ENCODE measurements around the gene SUPT3H.
"Not testable (repeated sequence)": the region's sequence is repeated elsewhere in the genome, so short reads cannot be mapped to it uniquely, and the experiment has no call there.

Gene SUPT3H

DNA sequence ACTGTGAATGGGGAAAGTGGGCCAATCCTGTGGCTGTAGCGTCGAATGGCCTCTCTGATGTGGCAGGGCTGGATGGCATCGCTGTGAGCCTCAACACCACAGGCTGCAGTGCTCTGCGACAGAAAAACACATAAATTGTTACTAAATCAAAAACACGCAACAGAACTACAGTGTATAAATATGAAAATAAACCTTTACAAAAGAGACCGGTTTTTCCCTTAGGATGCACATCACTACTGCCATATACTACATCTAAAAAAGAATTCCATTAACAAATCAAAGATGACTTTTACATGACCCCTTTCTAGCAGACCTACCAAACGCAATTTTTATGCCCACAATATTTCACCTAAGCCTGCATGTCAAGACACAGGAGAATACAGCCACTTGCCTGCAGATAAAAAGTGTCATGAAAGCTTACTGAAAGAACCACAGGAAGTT is 445.1 kb downstream of the SUPT3H start:
- DNase-seq, result no peak

GRCh38 chr6:44931385-44931784 is 446.3 kb downstream of the SUPT3H start:
- no peak for DNase-seq

DNA sequence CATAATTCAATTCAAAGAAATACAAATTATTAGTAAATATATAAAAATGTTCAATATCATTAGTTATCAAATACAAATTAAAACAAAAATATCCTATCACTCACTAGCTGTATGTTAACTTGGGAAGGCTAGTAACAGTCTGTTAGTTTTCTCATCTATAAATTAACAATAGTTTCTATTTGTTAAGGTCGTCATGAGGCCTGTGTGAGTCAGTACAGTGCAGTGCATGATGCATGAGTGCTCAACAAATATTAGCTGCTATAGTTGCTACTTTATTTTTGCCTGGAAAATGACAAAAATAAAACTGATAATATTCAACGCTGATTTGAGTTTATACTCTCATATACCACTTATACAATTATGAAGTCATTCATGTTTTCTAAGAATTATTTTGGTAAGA is 451.2 kb downstream of the SUPT3H start:
- DNase-seq, result no peak

DNA sequence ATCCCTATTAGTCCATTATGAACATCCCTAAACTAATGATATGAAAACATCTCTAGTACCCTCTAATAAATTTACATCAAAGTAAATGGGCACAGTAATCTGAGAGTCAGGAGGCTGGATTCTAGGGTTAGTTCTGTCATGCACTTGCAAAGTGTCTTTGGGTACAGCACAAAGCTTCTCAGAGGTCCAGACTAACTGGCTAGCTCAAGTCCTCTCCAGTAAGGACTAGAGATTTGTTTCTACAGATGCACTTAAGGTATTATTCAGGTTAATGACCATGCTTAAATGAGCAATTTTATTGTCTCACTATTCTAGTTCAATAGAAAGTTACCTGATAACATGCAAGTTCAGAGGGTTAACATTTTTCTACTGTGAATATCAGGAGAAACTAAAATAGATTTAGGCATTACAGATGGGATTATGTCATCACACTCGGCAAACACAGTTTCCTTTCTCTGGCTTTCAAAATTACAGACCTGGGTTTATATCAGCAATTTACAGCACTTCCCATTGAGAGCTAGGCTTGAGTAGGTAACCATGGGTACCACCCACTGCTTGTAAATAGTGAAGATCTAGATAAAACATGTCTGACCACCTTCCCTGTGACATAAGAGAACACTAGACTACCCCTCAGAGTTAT is 452.5 kb downstream of the SUPT3H start:
- DNase-seq, result no peak

DNA sequence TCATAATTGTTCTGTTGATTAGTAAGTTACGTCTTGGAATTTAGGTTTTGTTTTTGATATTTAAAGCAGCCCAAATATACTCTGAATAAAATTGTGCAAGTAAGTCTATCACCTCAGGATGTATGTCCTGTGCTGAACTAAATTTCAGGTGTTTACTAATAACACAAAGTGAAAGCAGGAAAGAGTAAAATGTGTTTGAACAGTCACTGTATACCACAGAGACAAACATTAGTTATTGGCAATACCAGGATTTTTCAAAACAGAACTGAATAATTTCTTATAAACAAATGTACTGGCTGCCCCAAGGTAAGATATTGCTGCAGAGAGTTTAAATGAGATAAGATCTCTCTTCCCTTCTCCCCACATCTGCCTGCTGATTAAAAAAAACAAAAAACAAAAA is 454.3 kb downstream of the SUPT3H start:
- DNase-seq, result no peak

DNA sequence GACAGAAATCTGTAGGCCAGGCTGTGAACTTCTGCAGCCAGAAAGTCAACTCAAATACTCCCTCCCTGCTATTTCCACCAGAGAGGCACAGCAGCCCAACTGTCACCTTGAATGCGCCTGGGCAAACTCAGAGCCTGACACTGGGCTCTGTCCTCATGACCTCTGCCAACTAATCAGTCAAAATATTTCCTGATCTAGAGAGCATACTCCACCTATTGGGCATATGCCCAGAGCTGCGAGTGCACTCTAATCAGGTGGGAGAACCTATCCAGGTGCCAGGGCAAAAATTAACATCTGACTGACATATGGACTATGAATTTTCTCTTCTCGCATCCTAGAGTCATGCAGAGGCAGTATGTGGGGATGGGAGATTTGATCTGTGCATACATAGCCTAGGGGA is 455.9 kb downstream of the SUPT3H start:
- peak; percentile 45 for DNase-seq

DNA sequence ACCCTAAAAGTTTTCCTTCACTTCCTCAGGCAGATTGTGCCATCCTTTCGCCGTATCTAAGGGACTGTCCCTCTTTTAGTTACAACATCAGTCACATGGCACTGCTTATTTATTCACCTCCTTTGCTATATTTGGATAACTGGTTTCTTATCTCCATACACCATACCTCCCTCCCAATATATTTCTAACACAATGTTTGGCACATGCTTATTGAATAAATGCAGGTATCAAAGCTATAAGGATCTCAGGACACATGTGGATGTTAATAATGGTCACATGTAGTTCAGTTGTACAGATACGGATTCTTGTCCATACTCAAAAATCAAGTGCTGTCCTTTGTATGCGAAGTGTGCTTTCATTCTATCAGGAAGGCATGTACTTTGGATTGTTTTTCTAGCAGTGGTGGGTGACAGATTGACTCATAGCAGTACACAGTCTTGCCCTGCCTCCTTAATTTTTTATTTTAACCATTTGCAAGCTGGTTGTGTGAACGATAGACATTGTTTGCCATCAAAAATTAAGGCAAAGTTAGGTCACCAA is 456.7 kb downstream of the SUPT3H start:
- no peak for DNase-seq

GRCh38 chr6:44918671-44919296 is 458.9 kb downstream of the SUPT3H start:
- no peak for DNase-seq

GRCh38 chr6:44917430-44917829 is 460.3 kb downstream of the SUPT3H start:
- no peak for DNase-seq

- DNase-seq, result no peak
Measured at GRCh38 chr6:44915111-44915510, 462.6 kb downstream of the SUPT3H start.

- no peak for DNase-seq
Measured at GRCh38 chr6:44914141-44914540, 463.6 kb downstream of the SUPT3H start.

DNA sequence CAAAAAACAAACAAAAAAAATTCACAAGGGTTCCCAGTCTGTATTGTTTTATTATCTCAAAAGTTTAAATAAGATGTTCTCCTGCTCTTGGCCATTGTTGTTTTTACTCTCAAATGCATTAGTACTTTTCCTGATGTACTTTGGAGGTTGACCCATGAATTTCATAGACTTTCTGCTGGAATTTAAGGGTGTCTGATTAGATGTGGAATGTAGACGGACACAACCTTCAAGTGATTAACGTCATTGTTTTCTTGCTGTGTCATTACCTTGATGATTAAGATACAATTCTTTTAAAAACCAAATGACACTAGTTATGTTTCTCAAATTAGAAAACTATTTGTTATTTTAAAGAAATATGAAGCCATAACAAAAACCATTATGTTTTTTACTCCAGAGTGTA is 471.0 kb downstream of the SUPT3H start:
- DNase-seq, result no peak

DNA sequence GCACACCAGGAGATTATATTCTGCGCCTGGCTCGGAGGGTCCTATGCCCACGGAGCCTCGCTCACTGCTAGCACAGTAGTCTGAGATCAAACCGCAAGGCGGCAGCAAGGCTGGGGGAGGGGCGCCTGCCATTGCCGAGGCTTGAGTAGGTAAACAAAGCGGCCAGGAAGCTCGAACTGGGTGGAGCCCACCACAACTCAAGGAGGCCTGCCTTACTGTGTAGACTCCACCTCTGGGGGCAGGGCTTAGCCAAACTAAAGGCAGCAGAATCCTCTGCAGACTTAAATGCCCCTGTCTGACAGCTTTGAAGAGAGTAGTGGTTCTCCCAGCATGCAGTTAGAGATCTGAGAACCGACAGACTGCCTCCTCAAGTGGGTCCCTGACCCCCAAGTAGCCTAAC is 477.4 kb downstream of the SUPT3H start:
- not testable (repeated sequence) for DNase-seq

DNA sequence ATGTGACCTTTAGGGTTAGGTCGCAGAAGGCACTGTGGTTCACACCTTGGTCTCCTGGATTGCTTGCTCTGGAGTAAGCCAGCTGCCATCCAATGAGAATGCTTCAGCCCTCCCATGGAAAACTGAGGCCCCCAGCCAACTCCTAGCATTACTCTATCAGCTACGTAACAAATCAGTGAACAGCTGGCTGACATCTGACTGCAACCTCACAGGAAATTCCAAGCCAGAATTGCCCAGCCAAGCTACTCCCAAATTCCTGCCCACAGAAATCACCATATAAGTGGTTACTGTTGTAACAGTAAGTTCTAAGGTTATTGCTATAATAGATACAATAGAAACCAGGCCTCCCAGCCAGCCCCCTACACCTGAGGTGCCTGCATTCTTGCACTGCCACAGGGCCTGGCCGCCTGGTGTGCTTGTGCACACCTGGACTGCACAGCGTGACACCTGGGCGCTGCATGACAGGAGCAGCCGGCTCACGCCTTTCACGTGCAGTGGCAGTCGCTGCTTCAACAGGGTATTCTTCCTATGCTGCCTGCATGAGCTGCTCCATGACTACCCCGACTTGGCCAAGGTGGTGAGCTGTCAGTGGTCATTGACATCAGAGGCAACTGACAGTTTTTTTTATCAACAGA is 479.3 kb downstream of the SUPT3H start:
- no peak for DNase-seq

DNA sequence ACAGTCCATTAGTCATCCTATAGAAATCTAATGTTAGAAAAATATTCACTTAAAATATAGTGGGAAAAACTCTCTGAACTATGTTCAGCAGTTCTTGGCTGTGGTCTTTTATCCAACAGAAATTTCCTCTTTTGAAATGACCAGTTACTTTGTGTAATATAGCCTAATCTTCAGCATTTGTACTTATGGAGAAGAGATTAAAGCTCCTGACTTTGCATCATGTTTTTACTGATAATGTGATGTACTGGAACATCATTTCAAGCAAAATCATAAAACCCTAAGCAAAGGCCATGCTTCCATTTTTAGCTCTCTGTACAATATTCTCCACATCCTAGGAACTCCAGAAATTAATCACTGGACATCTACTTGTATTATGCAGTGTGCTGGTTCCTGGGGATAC is 480.4 kb downstream of the SUPT3H start:
- DNase-seq, result no peak

DNA sequence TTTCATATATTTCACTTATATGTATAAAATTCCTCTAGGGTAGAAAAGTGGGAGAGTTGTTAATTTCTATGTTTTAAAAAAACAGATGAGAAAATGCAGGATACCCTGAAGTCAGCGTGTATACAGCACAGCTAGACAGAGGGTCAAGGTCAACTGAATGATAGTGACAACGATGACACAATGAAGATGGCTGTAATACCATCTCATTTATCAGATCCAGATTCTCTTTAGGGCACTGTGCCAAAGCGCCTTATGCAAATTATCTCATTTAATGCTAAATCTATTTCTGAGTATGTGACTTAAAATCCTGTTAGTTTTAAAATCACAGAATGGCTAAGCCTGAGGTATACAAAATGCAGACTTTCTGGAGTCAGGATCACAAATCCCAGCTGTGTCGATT is 481.0 kb downstream of the SUPT3H start:
- DNase-seq, result no peak

DNA sequence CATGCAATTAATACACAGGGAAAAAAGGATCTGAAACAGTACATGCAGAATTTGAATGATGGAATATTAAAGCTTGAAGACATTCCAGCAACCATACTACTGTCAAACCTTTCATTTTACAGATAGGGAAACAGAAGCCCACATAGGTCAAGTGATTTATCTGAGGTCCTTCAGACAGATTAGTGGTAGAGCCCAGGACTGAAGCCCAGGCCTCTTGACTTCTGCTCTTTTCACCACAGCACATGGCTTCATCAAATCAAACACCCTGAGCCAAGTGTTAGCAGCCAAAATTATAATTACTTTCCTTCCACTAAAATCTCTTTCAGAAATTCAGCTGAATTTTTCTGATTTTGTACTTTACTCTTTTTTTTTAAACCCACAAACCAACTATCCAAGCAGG is 485.2 kb downstream of the SUPT3H start:
- DNase-seq, result no peak

DNA sequence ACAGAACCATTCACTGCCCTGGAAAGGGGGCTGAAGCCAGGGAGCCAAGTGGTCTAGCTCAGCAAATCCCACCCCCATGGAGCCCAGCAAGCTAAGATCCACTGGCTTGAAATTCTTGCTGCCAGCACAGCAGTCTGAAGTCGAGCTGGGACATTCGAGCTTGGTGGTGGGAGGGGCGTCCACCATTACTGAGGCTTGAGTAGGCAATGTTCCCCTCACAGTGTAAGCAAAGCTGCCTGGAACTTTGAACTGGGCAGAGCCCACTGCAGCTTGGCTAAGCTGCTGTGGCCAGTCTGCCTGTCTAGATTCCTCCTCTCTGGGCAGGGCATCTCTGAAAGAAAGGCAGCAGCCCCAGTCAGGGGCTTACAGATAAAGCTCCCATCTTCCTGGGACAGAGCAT is 498.7 kb downstream of the SUPT3H start:
- DNase-seq, result not testable (repeated sequence)

- not testable (repeated sequence) for DNase-seq
Measured at GRCh38 chr6:44876638-44877037, 501.1 kb downstream of the SUPT3H start.

- no peak for DNase-seq
Measured at GRCh38 chr6:44869321-44869897, 508.3 kb downstream of the SUPT3H start.

- DNase-seq, result no peak
Measured at GRCh38 chr6:44868910-44869309, 508.8 kb downstream of the SUPT3H start.

- no peak for DNase-seq
Measured at GRCh38 chr6:44868335-44868668, 509.4 kb downstream of the SUPT3H start.

DNA sequence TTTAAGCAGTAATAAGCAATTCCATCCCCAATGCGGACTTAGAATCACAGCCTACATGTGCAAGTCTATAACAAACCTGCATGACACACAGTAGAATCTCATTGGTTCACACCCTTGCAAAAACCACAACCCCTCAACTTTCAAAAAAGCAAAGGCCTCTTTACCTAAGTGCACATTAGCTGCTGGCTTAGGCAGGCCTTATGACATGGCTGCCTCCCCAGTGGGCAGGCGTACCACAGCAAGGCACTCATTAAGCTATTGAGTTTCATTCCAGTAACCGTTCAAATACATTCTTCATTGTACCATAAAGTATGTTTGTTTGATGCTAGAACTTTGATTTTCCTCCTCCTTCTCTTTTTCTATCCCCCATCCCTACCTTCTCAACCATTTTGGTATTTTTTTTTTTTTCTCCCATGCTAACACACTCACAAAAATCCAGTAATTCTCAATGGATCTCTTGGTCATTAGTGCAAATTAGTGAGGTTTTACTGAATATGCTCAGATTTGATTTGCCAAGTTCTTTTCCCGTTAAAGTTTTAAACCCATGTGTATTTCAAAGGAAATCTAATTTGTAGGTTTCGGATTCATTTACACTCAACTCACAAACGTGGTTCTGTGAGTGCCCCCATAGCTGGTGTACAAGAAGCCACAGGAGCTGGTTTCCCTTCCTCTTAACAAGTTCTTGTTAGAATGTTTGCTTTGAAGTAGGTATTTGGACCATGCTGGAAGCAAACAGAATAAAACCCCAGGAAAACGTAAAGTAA is 510.0 kb downstream of the SUPT3H start:
- DNase-seq, result no peak

Data from NCI-H1694 treated with DMSO at 0.1 percent for 48 hours (cell line).